HG02610 (cell line): ENCODE data around the gene NPPC.
"Not testable (repeated sequence)": the region's sequence is repeated elsewhere in the genome, so short reads cannot be mapped to it uniquely, and the experiment has no call there.

Experiments used
- ATAC-seq: cut with Tn5 transposase; IDR thresholded peaks from one replicate; pipeline ENCODE4 v1.9.1; 2021; ENCODE audit warnings: mild to moderate bottlenecking, moderate library complexity; ENCODE audit not compliant: unreplicated experiment

NPPC gene

DNA sequence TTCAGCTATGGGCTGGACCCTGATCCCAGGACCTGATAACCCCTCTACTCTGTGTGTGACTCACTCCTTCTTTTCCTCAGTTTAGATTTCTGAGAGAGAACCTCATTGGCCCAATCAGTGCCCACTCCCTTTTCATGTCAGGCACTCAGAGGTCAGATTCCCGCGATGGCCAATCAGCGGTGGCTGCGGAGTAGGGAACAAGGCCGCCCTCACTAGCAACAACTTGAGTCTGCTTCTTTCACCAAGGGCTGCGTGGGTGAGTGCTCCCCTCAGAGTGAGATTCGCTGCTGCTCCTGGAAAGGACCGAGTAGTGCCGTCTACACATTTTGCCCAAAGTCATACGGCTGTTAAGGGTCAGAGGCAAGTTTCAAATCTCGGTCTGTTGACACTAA is 34.7 kb downstream of the NPPC start:
- ATAC-seq, result no peak

DNA sequence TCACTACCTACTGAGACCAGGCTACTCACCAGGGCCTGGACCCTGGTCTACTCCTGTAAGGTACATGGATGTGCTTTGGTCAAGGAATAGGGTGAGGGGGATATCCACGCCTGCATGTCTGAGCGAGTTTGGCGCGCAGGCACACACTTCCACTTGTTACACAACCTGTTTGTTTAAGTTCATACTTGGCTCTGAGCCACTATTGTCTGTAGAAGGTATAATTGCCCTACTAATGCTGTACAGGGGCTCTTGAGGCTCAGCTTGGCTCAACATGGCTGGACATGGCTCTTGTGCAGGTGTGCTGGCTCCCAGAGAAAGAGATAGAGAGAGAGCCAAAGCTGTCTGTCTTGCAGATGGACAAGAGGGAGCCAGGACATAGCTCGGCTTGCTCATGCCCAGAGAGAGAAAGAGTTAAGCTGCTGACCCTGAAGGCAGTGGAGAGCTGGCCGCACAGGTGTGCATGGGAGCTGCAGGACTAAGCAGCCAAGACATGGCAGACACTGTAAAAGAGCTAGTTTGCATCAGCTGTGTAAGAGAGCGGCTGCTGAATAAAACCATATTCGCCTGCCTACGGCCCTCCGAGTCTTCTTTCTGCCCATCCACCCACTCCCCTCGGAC is 35.2 kb downstream of the NPPC start:
- ATAC-seq, result no peak

DNA sequence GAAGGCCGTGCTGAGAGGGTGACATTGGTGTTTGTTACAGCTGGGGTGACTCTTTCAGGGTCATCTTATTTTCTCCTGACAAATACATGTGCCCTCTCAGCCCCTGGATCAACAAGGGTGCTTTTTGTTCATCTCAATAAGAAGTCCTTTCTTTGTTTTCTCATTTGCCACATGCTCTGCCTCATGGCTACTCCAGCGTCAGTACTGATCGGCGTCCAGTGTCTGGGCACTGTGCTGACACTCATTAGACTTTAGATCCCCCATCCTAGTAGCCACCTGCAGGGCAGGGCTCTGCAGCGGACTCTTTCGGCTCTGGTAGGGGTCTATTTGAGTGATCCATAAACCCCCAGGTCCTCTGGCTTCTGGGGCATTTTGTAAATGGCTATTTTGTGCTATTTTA is 38.4 kb downstream of the NPPC start:
- ATAC-seq, result no peak

DNA sequence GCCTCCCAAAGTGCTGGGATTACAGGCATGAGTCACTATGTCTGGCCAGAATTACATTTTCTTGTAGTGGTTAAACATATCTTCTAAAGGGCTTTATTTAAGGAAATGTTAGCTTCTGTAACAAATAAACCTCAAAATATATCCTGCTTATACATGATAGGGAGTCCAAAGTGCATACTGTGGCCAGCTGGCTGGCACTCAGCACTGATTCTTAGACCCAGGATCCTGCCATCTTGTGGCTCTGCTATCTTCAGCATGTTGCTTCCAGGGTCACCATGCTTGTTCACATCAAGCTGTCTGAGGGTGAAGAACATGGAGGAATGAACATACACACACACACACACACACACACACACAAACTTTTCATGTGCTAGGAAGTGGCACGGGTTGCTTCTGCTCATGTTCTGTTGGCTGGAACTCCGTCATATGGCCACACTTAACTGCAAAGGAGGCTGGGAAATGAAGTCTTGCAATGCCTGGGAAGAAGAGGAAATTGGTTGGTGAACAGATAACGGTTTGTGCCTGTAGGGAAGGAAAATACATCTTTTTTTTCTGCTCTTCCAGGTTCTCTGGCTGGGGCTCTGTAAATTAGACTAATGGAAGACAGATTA is 40.0 kb downstream of the NPPC start:
- ATAC-seq, result no peak

DNA sequence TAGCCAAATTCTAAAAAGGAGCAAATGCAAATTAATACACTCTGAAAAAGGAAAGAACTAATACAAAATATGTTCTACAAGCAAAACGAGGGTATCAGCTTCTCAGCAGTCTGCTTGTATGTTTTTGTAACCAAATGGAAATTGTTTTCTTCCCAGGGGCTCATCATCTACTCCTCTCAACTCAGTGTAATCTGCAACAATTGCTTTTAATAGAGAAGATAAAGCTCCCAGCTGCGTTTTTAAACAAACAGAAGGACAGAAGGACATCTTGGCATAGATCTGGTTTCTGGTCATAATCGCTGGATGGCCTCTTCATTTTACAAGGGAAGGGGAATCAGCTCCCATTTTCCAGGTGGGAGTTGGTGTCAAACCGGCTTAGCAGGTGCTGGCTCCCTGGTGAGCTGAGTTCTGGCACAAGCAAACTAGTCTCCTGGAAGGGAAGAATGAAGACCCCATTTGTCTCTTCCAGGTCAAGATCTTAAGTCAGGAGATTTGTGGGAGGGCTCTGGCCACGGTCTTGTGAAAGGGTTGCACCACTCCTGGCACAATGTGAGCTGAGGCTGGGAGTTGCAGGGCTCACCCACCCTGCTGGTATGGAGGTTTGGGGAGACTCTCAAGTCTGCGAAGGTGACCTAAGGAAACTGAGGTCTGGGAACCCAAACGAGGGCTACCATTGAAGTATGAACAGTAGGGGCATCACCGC is 41.6 kb downstream of the NPPC start:
- ATAC-seq, result no peak

DNA sequence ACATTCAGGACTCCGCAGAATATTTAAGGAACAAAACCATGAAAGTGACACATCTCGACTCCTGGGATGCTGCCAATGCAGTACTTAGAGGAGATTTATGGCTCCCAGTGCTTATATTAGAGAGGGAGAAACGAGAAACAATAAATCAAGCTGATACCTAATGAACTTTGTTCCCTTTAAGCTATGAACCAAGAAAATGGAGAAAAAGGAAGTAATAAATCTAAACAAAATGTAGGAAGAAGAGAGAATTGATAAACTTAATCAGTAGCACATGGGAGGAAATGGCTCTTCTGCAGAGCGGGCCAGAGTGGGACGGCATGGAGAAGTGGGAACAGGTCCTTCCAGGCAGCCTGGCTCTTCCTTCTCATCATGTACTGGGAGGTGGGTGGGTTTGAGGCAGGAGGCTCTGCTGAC is 42.7 kb downstream of the NPPC start:
- ATAC-seq, result no peak

DNA sequence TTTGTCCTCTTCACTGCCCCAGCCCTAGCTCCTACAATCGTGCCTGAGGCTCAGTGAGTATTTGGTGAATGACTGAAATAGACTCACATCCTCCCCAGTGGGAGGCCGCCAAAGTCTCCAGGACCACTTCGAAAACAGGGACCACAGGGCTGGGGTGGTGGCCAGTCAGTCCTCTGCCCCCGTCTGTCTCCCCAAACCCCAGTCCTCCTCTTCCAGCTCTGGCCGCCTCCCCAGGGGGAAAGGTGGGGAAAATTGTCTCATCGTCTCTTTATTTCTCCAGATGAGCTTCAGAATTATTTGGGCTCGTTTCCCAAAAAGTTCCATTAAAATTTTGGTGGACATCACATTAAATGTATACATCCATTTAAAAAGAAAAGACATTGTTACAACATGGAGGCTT is 43.5 kb downstream of the NPPC start:
- no peak for ATAC-seq

DNA sequence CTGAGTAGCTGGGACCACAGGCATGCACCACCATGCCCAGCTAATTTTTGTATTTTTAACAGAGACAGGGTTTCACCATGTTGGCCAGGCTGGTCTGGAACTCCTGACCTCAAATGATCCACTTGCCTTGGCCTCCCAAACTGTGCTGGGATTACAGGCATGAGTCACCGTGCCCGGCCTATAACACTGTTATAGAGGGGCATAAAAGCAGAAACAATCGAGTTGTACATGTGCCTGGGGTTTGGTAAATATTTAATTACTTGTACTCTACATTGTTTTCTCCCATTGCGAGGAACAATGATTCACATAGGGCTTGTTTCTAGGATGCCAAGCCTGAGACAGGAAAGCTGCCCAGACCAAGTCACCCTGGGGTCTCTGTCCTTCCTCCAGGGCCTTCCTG is 45.8 kb downstream of the NPPC start:
- not testable (repeated sequence) for ATAC-seq

DNA sequence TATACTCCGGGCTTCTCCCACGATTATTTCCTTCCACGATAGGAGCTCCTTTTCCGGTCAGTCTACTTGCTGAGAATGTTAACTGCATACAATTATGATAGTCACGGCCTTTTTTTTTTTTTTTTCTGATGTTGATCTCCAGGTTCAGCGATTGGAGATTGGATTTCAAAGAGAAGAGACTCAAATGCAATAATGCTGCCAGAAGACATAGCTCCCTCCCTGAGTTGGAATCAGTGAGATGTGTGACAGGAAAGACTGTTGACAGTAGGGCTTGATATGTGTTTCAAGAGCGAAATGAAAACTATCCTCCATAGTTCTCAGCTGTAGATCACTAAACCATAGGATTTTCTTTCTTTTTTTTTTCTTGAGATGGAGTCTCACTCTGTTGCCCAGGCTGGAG is 47.0 kb downstream of the NPPC start:
- no peak for ATAC-seq

DNA sequence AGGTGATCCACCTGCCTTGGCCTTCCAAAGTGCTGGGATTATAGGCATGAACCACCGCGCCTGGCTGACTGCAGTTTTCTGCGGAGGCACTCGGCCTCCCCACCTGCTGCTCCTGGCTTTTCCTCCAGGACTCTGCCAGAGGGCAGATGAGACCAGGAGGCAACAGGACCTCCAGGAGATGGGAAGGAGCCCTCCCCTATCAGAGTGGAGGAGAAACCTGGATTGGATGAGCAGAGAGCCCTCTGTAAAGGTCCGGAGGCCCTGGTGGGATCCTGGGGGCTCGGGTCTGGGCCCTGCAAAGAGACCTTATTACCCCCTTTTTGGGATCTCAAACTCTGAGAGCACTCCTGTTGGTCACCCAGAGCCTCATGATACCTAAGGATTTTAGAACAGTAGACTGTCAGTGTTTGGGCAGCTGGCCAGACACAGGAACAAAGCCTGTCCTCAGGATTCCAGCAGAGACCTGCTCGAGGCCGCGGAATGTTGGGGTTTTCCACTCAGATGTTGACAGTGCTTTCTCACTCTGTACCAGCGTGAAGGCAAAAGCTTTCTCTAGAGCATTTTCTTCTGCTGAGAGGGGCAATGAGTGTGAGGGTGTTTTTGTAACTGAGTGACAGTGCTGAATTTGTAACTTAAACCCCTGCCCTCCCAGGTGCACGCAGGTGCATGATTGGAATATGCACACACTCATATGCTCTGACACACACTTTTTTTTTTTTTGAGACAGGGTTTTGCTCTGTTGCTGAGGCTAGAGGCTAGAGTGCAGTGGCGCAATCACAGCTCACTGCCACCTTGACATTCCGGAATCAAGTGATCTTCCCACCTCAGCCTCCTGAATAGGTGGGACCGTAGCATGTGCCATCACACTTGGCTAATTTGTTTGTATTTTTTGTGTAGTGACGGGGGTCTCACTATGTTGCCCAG is 48.4 kb downstream of the NPPC start:
- no peak for ATAC-seq

DNA sequence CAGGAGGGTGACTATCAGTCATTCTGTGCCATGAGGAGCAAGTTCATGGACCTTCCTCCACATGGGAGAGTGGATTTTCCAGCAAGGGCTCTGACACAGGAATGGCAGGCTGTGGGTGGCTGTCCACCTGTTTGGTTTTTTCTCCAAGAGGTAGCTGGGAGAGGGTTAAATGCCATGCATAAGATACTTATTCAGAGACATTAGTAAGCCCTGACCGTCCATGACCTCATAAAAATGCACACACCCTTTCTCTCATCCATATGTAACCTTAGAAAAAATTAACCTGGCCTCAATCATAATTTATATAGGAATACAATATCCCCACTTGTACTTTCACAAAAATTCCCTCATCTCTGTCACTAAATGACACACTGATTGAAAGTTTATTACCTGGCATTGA is 51.3 kb downstream of the NPPC start:
- ATAC-seq, result no peak
